ENCODE results near the gene SLC25A23.

DNA sequence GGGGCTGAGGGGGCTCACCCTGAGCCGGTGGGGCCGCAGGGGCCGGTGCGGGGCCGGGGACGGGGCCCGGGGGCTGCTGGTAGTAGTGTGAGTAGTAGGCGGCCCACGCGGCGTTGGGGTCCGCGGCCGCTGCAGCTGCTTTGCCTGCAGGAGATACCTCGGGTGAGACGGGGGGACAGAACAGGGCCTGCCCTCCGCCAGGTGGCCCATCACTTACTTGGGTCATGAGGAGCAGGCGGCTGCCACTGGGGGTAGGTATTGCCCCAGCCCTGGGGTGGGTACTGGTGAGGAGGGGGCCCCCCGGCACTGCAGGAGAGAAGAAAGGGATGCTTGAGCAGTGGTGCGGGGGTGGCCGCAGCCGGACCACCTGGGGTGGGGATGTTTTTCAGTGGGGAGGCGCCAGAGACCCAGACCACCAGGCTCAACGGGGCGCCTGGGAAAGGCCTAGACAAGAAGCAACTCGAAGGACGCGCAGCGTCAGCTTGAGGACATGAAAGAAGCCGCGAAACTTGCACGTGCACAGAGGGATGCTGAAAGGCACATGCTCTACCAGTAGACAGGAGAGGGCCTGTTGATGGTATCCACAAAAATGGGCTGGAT, 43.9 kb downstream of the SLC25A23 start:
- TF ChIP-seq, protein P1, sequence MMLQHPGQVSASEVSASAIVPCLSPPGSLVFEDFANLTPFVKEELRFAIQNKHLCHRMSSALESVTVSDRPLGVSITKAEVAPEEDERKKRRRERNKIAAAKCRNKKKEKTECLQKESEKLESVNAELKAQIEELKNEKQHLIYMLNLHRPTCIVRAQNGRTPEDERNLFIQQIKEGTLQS (IDR thresholded peaks at IDR 0.05; ENCODE audit: insufficient read depth, low read depth, low read length), result no peak
- TF ChIP-seq, protein P2, sequence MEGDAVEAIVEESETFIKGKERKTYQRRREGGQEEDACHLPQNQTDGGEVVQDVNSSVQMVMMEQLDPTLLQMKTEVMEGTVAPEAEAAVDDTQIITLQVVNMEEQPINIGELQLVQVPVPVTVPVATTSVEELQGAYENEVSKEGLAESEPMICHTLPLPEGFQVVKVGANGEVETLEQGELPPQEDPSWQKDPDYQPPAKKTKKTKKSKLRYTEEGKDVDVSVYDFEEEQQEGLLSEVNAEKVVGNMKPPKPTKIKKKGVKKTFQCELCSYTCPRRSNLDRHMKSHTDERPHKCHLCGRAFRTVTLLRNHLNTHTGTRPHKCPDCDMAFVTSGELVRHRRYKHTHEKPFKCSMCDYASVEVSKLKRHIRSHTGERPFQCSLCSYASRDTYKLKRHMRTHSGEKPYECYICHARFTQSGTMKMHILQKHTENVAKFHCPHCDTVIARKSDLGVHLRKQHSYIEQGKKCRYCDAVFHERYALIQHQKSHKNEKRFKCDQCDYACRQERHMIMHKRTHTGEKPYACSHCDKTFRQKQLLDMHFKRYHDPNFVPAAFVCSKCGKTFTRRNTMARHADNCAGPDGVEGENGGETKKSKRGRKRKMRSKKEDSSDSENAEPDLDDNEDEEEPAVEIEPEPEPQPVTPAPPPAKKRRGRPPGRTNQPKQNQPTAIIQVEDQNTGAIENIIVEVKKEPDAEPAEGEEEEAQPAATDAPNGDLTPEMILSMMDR (IDR thresholded peaks at IDR 0.05; ENCODE audit: control extremely low read depth in 1 of 3, insufficient read depth in 1 of 3, low read depth in 1 of 3, low read length in 3 of 3), result no peak
- no peak for TF ChIP-seq CREB1 (IDR thresholded peaks at IDR 0.05)
- TF ChIP-seq, protein P3, sequence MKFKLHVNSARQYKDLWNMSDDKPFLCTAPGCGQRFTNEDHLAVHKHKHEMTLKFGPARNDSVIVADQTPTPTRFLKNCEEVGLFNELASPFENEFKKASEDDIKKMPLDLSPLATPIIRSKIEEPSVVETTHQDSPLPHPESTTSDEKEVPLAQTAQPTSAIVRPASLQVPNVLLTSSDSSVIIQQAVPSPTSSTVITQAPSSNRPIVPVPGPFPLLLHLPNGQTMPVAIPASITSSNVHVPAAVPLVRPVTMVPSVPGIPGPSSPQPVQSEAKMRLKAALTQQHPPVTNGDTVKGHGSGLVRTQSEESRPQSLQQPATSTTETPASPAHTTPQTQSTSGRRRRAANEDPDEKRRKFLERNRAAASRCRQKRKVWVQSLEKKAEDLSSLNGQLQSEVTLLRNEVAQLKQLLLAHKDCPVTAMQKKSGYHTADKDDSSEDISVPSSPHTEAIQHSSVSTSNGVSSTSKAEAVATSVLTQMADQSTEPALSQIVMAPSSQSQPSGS (IDR thresholded peaks at IDR 0.05; ENCODE audit: low read length), result no peak
- no peak for TF ChIP-seq CTBP2 (IDR thresholded peaks at IDR 0.05; ENCODE audit: borderline replicate concordance, insufficient read depth, insufficient read length, low read length)
- TF ChIP-seq, protein P4, sequence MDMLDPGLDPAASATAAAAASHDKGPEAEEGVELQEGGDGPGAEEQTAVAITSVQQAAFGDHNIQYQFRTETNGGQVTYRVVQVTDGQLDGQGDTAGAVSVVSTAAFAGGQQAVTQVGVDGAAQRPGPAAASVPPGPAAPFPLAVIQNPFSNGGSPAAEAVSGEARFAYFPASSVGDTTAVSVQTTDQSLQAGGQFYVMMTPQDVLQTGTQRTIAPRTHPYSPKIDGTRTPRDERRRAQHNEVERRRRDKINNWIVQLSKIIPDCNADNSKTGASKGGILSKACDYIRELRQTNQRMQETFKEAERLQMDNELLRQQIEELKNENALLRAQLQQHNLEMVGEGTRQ (IDR thresholded peaks at IDR 0.05; ENCODE audit: low read length), result no peak
- no peak for TF ChIP-seq JUN (IDR thresholded peaks at IDR 0.05; ENCODE audit: low read depth, low read length)
- TF ChIP-seq NANOG (IDR thresholded peaks at IDR 0.05; ENCODE audit: insufficient read depth, low read depth, low read length, poor library complexity, severe bottlenecking), result no peak
- no peak for TF ChIP-seq POLR2A (IDR thresholded peaks at IDR 0.05; ENCODE audit: control extremely low read depth in 1 of 2, low read depth in 2 of 2, low read length in 2 of 2)
- TF ChIP-seq, protein P5, sequence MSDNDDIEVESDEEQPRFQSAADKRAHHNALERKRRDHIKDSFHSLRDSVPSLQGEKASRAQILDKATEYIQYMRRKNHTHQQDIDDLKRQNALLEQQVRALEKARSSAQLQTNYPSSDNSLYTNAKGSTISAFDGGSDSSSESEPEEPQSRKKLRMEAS (IDR thresholded peaks at IDR 0.05), result no peak
- no peak for TF ChIP-seq BRCA1 (IDR thresholded peaks at IDR 0.05; ENCODE audit: low read depth, low read length)
- TF ChIP-seq NRF1 (IDR thresholded peaks at IDR 0.05; ENCODE audit: low read depth, low read length), result no peak
- TF ChIP-seq KDM1A (IDR thresholded peaks at IDR 0.05; ENCODE audit: borderline replicate concordance, low read length), result no peak
